LHCN-M2 (cell line): ENCODE data around the gene CC2D1A. TPM values are rescaled to one million over a fixed set of nuclear protein-coding genes. Genes with fewer than 3 reads are reported as not detected.

ENCODE experiments used
- DNase-seq: peaks from one replicate; pipeline ENCODE4 v3.0.0-alpha.2; 2012; ENCODE audit warnings: low read depth
- total RNA-seq: library from RNA; depleted of rRNA; stranded (reverse); fragments of >200 nt; gene quantifications from 2 replicates; pipeline ENCODE4 v1.2.3, GENCODE V29; 2014

The CC2D1A gene
- total RNA-seq, 1 experiment from 2014 or later: 21.0 TPM

- no peak for DNase-seq
Measured at GRCh38 chr19:13877303-13877702, 28.7 kb upstream of the CC2D1A start.

- peak; percentile 93 for DNase-seq
Measured at GRCh38 chr19:13880059-13881043, 25.6 kb upstream of the CC2D1A start.

GRCh38 chr19:13881251-13881691 lies 24.7 kb upstream of the CC2D1A start:
- DNase-seq: peak; percentile 47

- DNase-seq: no peak
Measured at GRCh38 chr19:13881692-13882418, 24.1 kb upstream of the CC2D1A start.

- no peak for DNase-seq
Measured at GRCh38 chr19:13882419-13882795, 23.6 kb upstream of the CC2D1A start.

- no peak for DNase-seq
Measured at GRCh38 chr19:13882836-13883235, 23.2 kb upstream of the CC2D1A start.

- DNase-seq: no peak
Measured at GRCh38 chr19:13883516-13884064, 22.4 kb upstream of the CC2D1A start.

- no peak for DNase-seq
Measured at GRCh38 chr19:13884726-13885591, 21.0 kb upstream of the CC2D1A start.

- DNase-seq: no peak
Measured at GRCh38 chr19:13885826-13886365, 20.1 kb upstream of the CC2D1A start.

- DNase-seq: no peak
Measured at GRCh38 chr19:13887018-13887436, 19.0 kb upstream of the CC2D1A start.

- peak; percentile 65 for DNase-seq
Measured at GRCh38 chr19:13887517-13887916, 18.5 kb upstream of the CC2D1A start.

- no peak for DNase-seq
Measured at GRCh38 chr19:13888281-13888680, 17.7 kb upstream of the CC2D1A start.

- no peak for DNase-seq
Measured at GRCh38 chr19:13890136-13890535, 15.9 kb upstream of the CC2D1A start.

- no peak for DNase-seq
Measured at GRCh38 chr19:13892870-13893269, 13.1 kb upstream of the CC2D1A start.

GRCh38 chr19:13894552-13894951 lies 11.4 kb upstream of the CC2D1A start:
- no peak for DNase-seq

GRCh38 chr19:13896227-13896626 lies 9.8 kb upstream of the CC2D1A start:
- no peak for DNase-seq

GRCh38 chr19:13899393-13899792 lies 6.6 kb upstream of the CC2D1A start:
- no peak for DNase-seq

GRCh38 chr19:13899912-13900584 lies 6.0 kb upstream of the CC2D1A start:
- no peak for DNase-seq

- DNase-seq: no peak
Measured at GRCh38 chr19:13902993-13903555, 2.9 kb upstream of the CC2D1A start.

- DNase-seq: peak; percentile 27
Measured at GRCh38 chr19:13906521-13906904, 512 bp downstream of the CC2D1A start.
